ENCODE measurements around the gene SETDB1.
"Not testable (repeated sequence)": the region's sequence is repeated elsewhere in the genome, so short reads cannot be mapped to it uniquely, and the experiment has no call there.

DNA sequence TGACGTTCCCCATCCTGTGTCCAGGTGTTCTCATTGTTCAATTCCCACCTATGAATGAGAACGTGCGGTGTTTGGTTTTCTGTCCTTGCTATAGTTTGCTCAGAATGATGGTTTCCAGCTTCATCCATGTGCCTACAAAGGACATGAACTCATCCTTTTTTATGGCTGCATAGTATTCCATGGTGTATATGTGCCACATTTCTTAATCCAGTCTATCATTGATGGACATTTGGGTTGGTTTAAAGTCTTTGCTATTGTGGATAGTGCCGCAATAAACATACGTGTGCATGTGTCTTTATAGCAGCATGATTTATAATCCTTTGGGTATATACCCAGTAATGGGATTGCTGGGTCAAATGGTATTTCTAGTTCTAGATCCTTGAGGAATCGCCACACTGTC, 2.6 kb downstream of the SETDB1 start:
- TF ChIP-seq, protein P1, sequence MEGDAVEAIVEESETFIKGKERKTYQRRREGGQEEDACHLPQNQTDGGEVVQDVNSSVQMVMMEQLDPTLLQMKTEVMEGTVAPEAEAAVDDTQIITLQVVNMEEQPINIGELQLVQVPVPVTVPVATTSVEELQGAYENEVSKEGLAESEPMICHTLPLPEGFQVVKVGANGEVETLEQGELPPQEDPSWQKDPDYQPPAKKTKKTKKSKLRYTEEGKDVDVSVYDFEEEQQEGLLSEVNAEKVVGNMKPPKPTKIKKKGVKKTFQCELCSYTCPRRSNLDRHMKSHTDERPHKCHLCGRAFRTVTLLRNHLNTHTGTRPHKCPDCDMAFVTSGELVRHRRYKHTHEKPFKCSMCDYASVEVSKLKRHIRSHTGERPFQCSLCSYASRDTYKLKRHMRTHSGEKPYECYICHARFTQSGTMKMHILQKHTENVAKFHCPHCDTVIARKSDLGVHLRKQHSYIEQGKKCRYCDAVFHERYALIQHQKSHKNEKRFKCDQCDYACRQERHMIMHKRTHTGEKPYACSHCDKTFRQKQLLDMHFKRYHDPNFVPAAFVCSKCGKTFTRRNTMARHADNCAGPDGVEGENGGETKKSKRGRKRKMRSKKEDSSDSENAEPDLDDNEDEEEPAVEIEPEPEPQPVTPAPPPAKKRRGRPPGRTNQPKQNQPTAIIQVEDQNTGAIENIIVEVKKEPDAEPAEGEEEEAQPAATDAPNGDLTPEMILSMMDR (IDR thresholded peaks at IDR 0.05) = not testable (repeated sequence)
- not testable (repeated sequence) for TF ChIP-seq POLR2A (IDR thresholded peaks at IDR 0.05)

All from lower leg skin (tissue), 3 donors.